GM10847 (cell line): ENCODE measurements around the gene CCDC137.

ENCODE experiments used
- POLR2A ChIP-seq: IDR thresholded peaks from 2 replicates; pipeline ENCODE4 v1.6.1; 2011; ENCODE audit not compliant: insufficient read length; ENCODE audit errors: extremely low read depth

The CCDC137 gene, protein sequence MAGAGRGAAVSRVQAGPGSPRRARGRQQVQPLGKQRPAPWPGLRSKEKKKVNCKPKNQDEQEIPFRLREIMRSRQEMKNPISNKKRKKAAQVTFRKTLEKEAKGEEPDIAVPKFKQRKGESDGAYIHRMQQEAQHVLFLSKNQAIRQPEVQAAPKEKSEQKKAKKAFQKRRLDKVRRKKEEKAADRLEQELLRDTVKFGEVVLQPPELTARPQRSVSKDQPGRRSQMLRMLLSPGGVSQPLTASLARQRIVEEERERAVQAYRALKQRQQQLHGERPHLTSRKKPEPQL

DNA sequence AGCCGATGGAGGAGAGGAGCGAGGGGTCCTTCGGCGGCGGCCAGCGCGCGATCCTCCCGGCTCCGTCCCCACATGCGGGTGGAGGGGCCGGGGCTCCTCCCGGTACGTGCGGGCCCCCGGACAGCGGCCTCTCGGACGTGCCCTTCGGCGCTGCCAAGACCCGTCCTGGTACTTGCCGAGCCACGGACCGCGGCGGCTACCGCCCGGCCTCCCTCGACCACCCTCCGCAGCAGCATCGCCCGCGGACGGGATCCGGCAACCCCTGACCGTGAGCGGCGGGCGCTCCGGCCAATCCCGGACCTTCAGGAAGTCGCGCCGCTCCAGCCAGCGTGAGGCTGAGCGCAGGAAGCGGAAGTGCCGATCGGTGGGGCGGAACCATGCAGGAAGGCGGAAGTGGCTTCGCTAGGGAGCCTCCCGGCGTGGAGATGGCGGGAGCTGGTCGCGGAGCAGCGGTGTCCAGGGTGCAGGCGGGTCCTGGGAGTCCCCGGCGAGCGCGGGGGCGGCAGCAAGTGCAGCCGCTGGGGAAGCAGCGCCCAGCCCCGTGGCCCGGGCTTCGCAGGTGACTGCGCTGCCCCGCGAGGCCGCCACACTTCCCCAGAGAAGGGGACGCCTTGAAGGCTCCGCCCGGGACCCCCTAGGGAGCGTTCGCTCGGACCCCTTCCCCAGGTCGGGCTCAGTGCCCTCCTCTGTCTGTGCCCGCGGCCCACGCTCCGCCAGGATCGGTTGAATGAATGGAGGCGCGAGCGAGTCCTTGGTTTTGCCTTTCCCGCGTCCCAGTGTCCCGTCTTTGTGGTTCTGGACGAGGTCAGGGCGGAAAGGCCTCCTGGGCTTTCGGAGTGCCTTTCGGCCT lies at the start of gene CCDC137, which contains the start of gene OXLD1:
TSS of gene CCDC137 (plus strand) at position 396 of the 850 bp plus-strand sequence. CDS start at position 426, 30 bp downstream.
TSS of gene OXLD1 (minus strand) at position 264 of the 850 bp plus-strand sequence. CDS start at position 236, 28 bp downstream.
- TF ChIP-seq POLR2A = peak; percentile 97

DNA sequence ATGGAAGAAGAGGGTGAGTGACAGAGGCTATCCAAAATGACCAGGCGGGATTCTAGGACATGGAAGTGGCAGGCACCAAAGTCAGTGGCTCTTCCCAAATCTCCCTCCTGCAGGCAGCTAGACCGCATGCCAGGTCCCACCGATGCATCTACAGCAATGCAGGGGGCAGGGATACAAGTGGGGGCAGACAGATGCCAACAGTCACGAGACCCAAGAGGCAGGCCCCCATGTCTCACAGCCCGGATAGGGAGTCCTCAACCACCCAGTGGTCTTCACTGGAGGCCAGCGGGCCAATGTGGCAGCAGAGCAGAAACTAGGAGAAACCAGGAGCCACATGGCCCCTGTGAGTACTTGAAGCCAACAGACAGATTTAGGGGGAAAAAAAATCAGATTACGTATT lies 49.7 kb upstream of the CCDC137 start:
- TF ChIP-seq POLR2A = no peak

DNA sequence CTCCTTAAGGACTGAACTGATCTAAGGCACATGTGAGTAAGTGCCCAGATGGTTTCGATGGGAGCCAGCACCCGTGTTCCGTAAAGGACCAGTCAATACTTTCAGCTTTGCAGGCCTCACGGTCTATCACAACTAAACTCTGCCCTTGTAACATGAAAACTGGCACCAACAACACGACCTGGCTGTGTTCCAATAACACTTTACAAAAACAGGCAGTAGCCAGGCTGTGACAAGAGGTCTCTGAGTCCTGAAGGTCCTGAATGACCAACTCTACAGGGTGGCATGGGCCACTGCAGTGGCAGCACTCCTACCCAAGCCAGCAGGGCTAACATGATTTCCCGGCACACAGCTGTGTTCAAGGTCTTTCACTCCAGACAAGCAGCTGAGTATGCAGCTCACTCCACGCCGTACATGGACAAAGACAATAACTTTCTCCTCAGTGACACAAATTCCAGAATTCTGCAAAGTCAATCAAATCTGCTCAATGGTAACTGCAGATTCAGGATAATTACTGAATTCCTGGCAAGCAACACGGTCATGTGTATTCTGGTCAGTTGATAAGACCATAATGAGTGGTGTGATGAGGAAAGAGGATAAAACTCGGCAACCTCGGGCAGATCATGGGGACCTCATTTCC lies 44.9 kb upstream of the CCDC137 start:
- TF ChIP-seq POLR2A = no peak

DNA sequence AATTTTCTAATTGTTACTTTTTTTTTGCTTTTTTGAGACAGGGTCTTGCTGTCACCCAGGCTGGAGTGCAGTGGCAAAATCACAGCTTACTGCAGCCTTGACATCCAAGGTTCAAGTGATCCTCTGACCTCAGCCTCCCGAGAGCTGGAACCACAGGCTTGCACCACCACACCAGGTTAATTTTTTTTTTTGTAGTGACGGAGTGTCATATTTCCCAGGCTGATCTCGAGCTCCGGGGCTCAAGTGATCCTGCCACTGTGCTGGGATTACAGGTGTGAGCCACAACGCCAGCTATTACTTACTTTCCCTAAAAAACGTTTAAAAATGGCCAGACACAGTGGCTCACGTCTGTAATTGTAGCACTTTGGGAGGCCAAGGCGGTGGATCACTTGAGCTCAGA lies 36.3 kb upstream of the CCDC137 start:
- no peak for TF ChIP-seq POLR2A

DNA sequence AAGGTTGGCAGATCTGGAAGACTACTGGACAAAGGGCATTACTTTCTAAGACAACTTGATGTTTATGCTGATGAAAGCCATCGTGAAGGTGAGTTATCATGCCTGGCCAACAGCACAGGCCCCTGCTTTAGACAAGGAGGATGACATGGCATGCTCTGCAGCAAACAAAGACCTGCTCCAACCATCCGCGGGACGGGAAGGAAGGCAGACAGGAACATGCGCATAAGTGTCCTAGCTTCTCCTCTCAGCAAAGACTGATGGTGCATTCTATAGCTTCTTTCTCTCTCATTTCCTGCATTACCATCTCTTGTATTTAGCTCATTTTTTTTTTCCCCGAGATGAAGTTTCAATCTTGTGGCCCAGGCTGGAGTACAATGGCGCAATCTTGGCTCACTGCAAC lies 35.1 kb upstream of the CCDC137 start:
- TF ChIP-seq POLR2A = no peak

DNA sequence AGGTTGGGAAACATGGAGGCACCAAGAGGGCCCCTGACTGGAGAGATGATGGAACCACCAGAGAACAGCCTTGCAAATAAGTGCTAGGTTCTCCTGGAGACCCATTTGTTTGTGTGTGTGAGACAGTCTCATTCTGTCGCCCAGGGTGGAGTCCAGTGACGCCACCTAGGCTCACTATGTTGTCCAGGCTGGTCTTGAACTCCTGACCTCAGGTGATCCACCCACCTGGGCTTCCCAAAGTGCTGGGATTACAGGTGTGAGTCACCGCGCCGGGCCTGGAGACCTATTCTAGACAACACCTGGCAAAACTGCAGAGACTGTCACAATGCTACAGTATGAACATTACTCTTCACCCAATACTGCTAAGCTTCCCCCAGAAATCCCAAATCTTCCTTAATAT lies 31.1 kb upstream of the CCDC137 start:
- TF ChIP-seq POLR2A = no peak

DNA sequence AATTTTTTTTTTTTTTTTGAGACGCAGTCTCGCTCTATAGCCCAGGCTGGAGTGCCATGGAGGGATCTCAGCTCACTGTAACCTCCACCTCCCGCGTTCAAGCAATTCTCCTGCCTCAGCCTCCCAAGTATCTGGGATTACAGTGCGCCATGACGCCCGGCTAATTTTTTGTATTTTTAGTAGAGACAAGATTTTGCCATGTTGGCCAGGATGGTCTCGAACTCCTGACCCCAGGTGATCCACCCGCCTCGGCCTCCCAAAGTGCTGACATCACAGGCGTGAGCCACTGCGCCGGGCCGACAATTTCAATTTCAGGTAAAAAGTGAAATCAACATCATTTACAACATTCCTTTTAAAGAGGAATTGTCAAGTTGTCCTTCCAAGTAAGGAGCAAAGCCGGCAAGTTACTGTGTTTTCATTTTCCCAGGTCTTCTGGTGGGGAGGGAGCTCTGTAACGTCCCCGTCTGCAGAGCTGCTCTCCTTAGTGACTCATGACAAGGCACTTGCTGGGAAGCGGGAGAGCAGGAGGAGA lies 30.5 kb upstream of the CCDC137 start:
- TF ChIP-seq POLR2A = no peak

DNA sequence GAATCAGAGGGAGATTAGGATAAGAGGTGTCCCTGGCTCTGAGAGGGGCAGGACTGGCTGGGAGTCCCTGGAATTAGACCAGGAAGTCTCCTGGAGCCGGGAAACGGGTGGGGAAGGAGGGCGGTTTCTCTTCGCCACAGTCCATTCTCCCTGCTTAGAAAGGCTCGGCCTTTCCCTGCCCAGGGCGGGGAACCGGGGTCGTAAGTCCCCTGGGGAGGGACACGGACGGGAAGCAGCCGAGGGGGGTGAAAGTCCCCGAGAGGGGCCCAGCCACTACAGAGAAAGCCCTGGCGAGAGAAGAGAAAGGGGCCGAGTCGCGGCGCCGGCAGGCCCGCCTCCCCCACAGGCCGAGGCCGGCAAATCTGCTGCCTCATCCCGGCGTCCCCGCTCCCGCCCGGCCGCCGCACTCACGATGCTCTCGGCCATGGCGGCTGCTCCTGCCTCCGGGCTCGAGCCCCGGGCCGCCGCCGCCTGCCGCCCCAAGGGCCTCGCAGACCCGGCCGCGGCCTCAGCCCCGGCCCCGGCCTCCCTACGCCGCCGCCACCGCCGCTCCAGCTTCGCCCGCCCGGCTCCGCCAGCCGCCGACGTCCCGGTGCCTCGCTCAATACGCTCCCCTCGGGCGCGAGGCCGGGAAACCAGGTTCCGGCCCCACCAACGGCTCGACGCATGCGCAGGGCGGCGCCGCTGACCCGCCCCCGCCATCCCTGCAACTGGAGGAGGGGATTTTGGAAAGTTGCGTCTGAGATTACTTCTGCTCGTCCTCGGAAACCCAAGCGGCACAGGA lies 29.8 kb upstream of the CCDC137 start, which contains the start of the genes NPLOC4 and TSPAN10:
TSS of gene NPLOC4 (minus strand) at position 608 of the 784 bp plus-strand sequence. CDS start at position 426, 182 bp downstream.
TSS of gene TSPAN10 (plus strand) at position 692 of the 784 bp plus-strand sequence. CDS start 5,217 bp downstream, outside the sequence.
- peak; percentile 83 for TF ChIP-seq POLR2A

DNA sequence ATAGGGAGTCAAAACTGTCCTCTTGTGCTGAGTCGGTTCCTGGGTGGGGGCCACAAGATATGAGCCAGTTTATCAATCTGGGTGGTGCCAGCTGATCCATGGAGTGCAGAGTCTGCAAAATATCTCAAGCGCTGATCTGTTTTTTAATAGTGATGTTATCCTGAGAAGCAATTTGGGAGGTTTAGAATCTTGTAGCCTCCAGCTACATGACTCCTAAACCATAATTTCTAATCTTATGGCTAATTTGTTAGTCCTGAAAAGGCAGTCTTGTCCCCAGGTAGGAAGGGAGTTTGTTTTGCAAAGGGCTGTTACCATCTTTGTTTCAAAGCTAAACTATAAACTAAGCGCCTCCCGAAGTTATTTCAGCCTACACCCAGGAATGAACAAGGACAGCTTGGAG lies 27.9 kb upstream of the CCDC137 start:
- no peak for TF ChIP-seq POLR2A

DNA sequence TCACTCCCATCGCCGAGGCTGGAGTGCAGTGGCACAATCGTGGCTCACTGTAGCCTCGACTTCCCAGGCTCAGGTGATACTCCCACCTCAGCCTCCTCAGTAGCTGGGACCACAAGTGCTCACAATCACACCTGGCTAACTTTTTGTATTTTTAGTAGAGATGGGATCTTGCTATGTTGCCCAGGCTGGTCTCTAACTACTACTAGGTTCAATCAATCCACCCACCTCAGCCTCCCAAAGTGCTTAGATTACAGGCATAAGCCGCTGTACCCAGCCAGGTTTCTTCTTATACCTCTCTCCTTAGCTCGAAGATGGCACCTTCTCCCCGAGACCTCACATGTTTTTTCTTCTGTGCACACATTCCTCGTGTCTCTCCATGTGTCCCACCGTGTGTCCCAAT lies 26.5 kb upstream of the CCDC137 start:
- no peak for TF ChIP-seq POLR2A

DNA sequence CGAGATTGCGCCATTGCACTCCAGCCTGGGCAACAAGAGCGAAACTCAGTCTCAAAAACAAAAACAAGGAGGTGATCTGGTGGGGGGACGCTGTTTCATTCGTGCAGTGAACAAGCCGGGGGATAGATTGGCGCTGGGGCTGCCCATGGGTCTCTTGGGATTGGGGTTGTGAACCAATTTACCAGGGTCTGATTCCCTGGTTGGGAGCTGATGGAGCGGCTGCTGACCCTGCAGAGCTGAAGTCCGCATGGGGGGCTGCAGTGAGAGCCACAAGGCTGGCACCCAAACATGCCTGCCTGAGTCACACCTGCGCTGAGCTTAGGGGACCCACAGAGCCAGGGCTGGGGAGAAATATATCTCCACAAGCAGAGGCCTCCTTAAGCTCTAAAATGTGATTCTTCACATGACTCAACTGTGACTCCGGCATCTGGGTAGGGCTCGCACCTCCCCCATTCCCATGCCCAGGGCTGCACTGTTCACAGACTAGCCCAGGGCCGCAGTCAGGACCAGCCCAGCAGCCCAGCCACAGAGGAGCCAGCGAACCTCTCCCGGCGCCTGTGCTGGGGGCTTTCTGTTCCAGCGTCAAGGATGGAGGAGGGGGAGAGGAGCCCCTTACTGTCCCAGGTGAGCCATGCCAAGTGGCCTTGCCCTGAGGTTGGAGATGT lies 24.6 kb upstream of the CCDC137 start:
- no peak for TF ChIP-seq POLR2A

DNA sequence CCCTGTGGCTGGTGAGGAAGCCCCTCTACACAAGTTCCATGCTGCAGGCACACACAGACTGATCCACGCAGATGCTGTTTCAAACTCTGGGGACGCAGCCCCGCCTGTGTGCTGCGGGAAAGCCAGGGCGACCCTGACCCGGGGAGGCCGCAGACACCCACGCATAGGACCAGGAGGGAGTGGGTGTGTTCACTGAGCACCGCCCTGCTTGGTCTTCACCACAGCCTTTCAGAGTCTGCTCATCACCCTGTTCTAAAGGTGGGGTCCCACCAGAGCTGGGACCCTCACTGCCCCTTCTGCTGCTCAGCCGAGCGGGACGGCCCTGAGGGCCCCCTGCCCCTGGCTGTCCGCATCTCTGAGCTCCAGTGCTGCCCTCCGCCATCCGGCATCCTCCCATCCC lies 22.0 kb upstream of the CCDC137 start:
- no peak for TF ChIP-seq POLR2A

DNA sequence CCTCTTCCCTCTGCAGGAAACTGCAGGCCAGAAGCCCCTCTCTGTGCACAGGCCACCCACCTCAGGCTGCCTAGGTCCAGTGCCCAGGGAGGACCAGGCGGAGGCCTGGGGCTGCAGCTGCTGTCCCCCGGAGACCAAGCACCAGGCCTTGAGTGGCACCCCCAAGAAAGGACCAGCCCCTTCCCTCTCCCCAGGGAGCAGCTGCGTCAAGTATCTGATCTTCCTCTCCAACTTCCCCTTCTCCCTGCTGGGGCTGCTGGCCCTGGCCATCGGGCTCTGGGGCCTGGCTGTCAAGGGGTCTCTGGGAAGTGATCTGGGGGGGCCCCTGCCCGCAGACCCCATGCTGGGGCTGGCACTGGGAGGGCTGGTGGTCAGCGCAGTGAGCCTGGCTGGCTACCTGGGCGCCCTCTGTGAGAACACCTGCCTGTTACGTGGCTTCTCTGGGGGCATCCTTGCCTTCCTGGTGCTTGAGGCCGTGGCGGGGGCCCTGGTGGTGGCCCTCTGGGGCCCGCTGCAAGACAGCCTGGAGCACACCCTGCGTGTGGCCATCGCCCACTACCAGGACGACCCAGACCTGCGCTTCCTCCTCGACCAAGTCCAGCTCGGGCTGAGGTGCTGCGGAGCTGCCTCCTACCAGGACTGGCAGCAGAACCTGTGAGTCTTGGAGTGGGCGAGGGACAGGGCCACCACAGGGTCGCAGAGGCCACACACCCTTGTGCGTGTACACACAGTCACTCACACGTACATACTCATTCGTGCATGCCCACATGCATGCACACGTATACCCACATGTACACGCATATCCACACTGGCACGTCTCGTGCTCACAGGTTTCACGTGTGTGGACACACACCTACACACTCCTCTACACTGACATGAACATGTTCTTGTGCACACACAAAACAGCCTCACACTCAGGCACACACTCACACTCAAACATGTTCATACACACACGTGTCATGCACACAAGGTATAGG lies 21.3 kb upstream of the CCDC137 start:
- TF ChIP-seq POLR2A = no peak
